Measurements from ENCODE around the gene SFT2D1. TPM values are rescaled to one million over a fixed set of nuclear protein-coding genes. Genes with fewer than 3 reads are reported as not detected.
A peak's percentile ranks its signal among the peaks of the same experiment; 100 is the strongest.

Gene SFT2D1
- polyA plus RNA-seq, 1 donor, result 80.7 TPM

GRCh38 chr6:166382500-166382932 is 40.2 kb upstream of the SFT2D1 start:
- Histone ChIP-seq H3K27me3 (ENCODE audit: control insufficient read depth, insufficient read depth, low read length) (no peaks in the 10 kb centered on the region), H3K4me1 (ENCODE audit: control insufficient read depth, insufficient read depth, low read length) (no peaks in the 10 kb centered on the region), H3K36me3 (ENCODE audit: control insufficient read depth, insufficient read depth, low read length) (no peaks in the 10 kb centered on the region), H3K9me3 (ENCODE audit: control insufficient read depth, low read depth, low read length) (no peaks in the 10 kb centered on the region), H3K4me3 (ENCODE audit: low read length) (peak overlapping the region; percentile 88), H3K27ac (ENCODE audit: low read length) (peak overlapping the region; percentile 73)
- WGBS (ENCODE audit: insufficient coverage, low lambda C conversion rate), result no CpG with 5 or more reads among the region's 46 CpGs
- peak in 1 of 2 donors; percentile 6 for DNase-seq

GRCh38 chr6:166381733-166382499 is 39.6 kb upstream of the SFT2D1 start:
- DNase-seq, result peak; percentile 75 to 88
- Histone ChIP-seq H3K4me3 (ENCODE audit: low read length) (peak overlapping the region; percentile 88), H3K27me3 (ENCODE audit: control insufficient read depth, insufficient read depth, low read length) (no peaks in the 10 kb centered on the region), H3K9me3 (ENCODE audit: control insufficient read depth, low read depth, low read length) (no peaks in the 10 kb centered on the region), H3K27ac (ENCODE audit: low read length) (peak overlapping the region; percentile 67), H3K4me1 (ENCODE audit: control insufficient read depth, insufficient read depth, low read length) (no peaks in the 10 kb centered on the region), H3K36me3 (ENCODE audit: control insufficient read depth, insufficient read depth, low read length) (no peaks in the 10 kb centered on the region)
- no CpG with 5 or more reads among the region's 49 CpGs for WGBS (ENCODE audit: insufficient coverage, low lambda C conversion rate)

GRCh38 chr6:166381381-166381732 is 39.0 kb upstream of the SFT2D1 start:
- WGBS (ENCODE audit: insufficient coverage, low lambda C conversion rate), result 19% methylated on average over 3 of the region's 6 CpGs
- no peak for DNase-seq

GRCh38 chr6:166379800-166380199 is 37.5 kb upstream of the SFT2D1 start:
- Histone ChIP-seq H3K4me3 (ENCODE audit: low read length) (no peak overlapping the region), H3K27me3 (ENCODE audit: control insufficient read depth, insufficient read depth, low read length) (no peaks in the 10 kb centered on the region), H3K36me3 (ENCODE audit: control insufficient read depth, insufficient read depth, low read length) (no peaks in the 10 kb centered on the region), H3K27ac (ENCODE audit: low read length) (no peak overlapping the region), H3K4me1 (ENCODE audit: control insufficient read depth, insufficient read depth, low read length) (no peaks in the 10 kb centered on the region), H3K9me3 (ENCODE audit: control insufficient read depth, low read depth, low read length) (no peaks in the 10 kb centered on the region)
- WGBS (ENCODE audit: insufficient coverage, low lambda C conversion rate), result 100% methylated on average over 2 of the region's 4 CpGs
- no peak for DNase-seq

More at GRCh38 chr6:166381381-166381732, 39.0 kb upstream of the SFT2D1 start:
- peak overlapping the region; percentile 67 for H3K27ac ChIP-seq (ENCODE audit: low read length)
- no peaks in the 10 kb centered on the region for H3K9me3 ChIP-seq (ENCODE audit: control insufficient read depth, low read depth, low read length)
- H3K4me3 ChIP-seq (ENCODE audit: low read length), result peak overlapping the region; percentile 88
- no peaks in the 10 kb centered on the region for H3K27me3 ChIP-seq (ENCODE audit: control insufficient read depth, insufficient read depth, low read length)
- H3K4me1 ChIP-seq (ENCODE audit: control insufficient read depth, insufficient read depth, low read length), result no peaks in the 10 kb centered on the region
- no peaks in the 10 kb centered on the region for H3K36me3 ChIP-seq (ENCODE audit: control insufficient read depth, insufficient read depth, low read length)

- WGBS (ENCODE audit: insufficient coverage, low lambda C conversion rate), result no CpG with 5 or more reads among the region's 1 CpG
- Histone ChIP-seq H3K9me3 (ENCODE audit: control insufficient read depth, low read depth, low read length) (no peaks in the 10 kb centered on the region), H3K27ac (ENCODE audit: low read length) (no peak overlapping the region), H3K36me3 (ENCODE audit: control insufficient read depth, insufficient read depth, low read length) (no peaks in the 10 kb centered on the region), H3K4me3 (ENCODE audit: low read length) (no peak overlapping the region), H3K27me3 (ENCODE audit: control insufficient read depth, insufficient read depth, low read length) (no peaks in the 10 kb centered on the region), H3K4me1 (ENCODE audit: control insufficient read depth, insufficient read depth, low read length) (no peaks in the 10 kb centered on the region)
- no peak for DNase-seq
Observed at GRCh38 chr6:166379103-166379586, 36.8 kb upstream of the SFT2D1 start.

GRCh38 chr6:166377721-166378120 is 35.4 kb upstream of the SFT2D1 start:
- Histone ChIP-seq H3K4me1 (ENCODE audit: control insufficient read depth, insufficient read depth, low read length) (no peaks in the 10 kb centered on the region), H3K4me3 (ENCODE audit: low read length) (no peak overlapping the region), H3K36me3 (ENCODE audit: control insufficient read depth, insufficient read depth, low read length) (no peaks in the 10 kb centered on the region), H3K9me3 (ENCODE audit: control insufficient read depth, low read depth, low read length) (no peaks in the 10 kb centered on the region), H3K27me3 (ENCODE audit: control insufficient read depth, insufficient read depth, low read length) (no peaks in the 10 kb centered on the region), H3K27ac (ENCODE audit: low read length) (no peak overlapping the region)
- no CpG with 5 or more reads among the region's 2 CpGs for WGBS (ENCODE audit: insufficient coverage, low lambda C conversion rate)
- no peak for DNase-seq

- H3K36me3 ChIP-seq (ENCODE audit: control insufficient read depth, insufficient read depth, low read length), result no peaks in the 10 kb centered on the region
- 100% methylated on average over 1 of the region's 1 CpG for WGBS (ENCODE audit: insufficient coverage, low lambda C conversion rate)
- no peak overlapping the region for H3K4me3 ChIP-seq (ENCODE audit: low read length)
- H3K27ac ChIP-seq (ENCODE audit: low read length), result no peak overlapping the region
- DNase-seq, result no peak
- H3K4me1 ChIP-seq (ENCODE audit: control insufficient read depth, insufficient read depth, low read length), result no peaks in the 10 kb centered on the region
- H3K27me3 ChIP-seq (ENCODE audit: control insufficient read depth, insufficient read depth, low read length), result no peaks in the 10 kb centered on the region
- no peaks in the 10 kb centered on the region for H3K9me3 ChIP-seq (ENCODE audit: control insufficient read depth, low read depth, low read length)
Observed at GRCh38 chr6:166375013-166375412, 32.7 kb upstream of the SFT2D1 start.

- Histone ChIP-seq H3K4me3 (ENCODE audit: low read length) (no peak overlapping the region), H3K9me3 (ENCODE audit: control insufficient read depth, low read depth, low read length) (no peaks in the 10 kb centered on the region), H3K27me3 (ENCODE audit: control insufficient read depth, insufficient read depth, low read length) (no peaks in the 10 kb centered on the region), H3K4me1 (ENCODE audit: control insufficient read depth, insufficient read depth, low read length) (no peaks in the 10 kb centered on the region), H3K36me3 (ENCODE audit: control insufficient read depth, insufficient read depth, low read length) (peaks cover 7% of the 10 kb centered on the region), H3K27ac (ENCODE audit: low read length) (no peak overlapping the region)
- WGBS (ENCODE audit: insufficient coverage, low lambda C conversion rate), result no CpG with 5 or more reads among the region's 3 CpGs
- DNase-seq, result no peak
Observed at GRCh38 chr6:166370489-166370888, 28.1 kb upstream of the SFT2D1 start.

- Histone ChIP-seq H3K9me3 (ENCODE audit: control insufficient read depth, low read depth, low read length) (no peaks in the 10 kb centered on the region), H3K36me3 (ENCODE audit: control insufficient read depth, insufficient read depth, low read length) (peaks cover 7% of the 10 kb centered on the region), H3K4me1 (ENCODE audit: control insufficient read depth, insufficient read depth, low read length) (no peaks in the 10 kb centered on the region), H3K27ac (ENCODE audit: low read length) (no peak overlapping the region), H3K27me3 (ENCODE audit: control insufficient read depth, insufficient read depth, low read length) (no peaks in the 10 kb centered on the region), H3K4me3 (ENCODE audit: low read length) (no peak overlapping the region)
- WGBS (ENCODE audit: insufficient coverage, low lambda C conversion rate), result no CpG with 5 or more reads among the region's 3 CpGs
- DNase-seq, result no peak
Observed at GRCh38 chr6:166369782-166370181, 27.4 kb upstream of the SFT2D1 start.

- Histone ChIP-seq H3K36me3 (ENCODE audit: control insufficient read depth, insufficient read depth, low read length) (peaks cover 20% of the 10 kb centered on the region), H3K9me3 (ENCODE audit: control insufficient read depth, low read depth, low read length) (no peaks in the 10 kb centered on the region), H3K4me3 (ENCODE audit: low read length) (no peak overlapping the region), H3K27me3 (ENCODE audit: control insufficient read depth, insufficient read depth, low read length) (no peaks in the 10 kb centered on the region), H3K27ac (ENCODE audit: low read length) (no peak overlapping the region), H3K4me1 (ENCODE audit: control insufficient read depth, insufficient read depth, low read length) (no peaks in the 10 kb centered on the region)
- WGBS (ENCODE audit: insufficient coverage, low lambda C conversion rate), result 71% methylated on average over 1 of the region's 3 CpGs
- DNase-seq, result no peak
Observed at GRCh38 chr6:166366921-166367320, 24.6 kb upstream of the SFT2D1 start.

GRCh38 chr6:166365806-166366205 is 23.5 kb upstream of the SFT2D1 start:
- H3K4me1 ChIP-seq (ENCODE audit: control insufficient read depth, insufficient read depth, low read length), result no peaks in the 10 kb centered on the region
- no peak for DNase-seq
- H3K9me3 ChIP-seq (ENCODE audit: control insufficient read depth, low read depth, low read length), result no peaks in the 10 kb centered on the region
- no peak overlapping the region for H3K4me3 ChIP-seq (ENCODE audit: low read length)
- H3K36me3 ChIP-seq (ENCODE audit: control insufficient read depth, insufficient read depth, low read length), result peaks cover 20% of the 10 kb centered on the region
- WGBS (ENCODE audit: insufficient coverage, low lambda C conversion rate), result no CpG with 5 or more reads among the region's 6 CpGs
- H3K27ac ChIP-seq (ENCODE audit: low read length), result no peak overlapping the region
- no peaks in the 10 kb centered on the region for H3K27me3 ChIP-seq (ENCODE audit: control insufficient read depth, insufficient read depth, low read length)
